M059J (cell line): ENCODE results near the gene DNAJC13. TPM values are rescaled to one million over a fixed set of nuclear protein-coding genes. Genes with fewer than 3 reads are reported as not detected.

ENCODE experiments used
- total RNA-seq: library from RNA; depleted of rRNA; stranded (reverse); fragments of >200 nt; shearing (Covaris generic); gene quantifications from 2 replicates; pipeline ENCODE4 v1.2.3, GENCODE V29; 2014; rRNA removed

The DNAJC13 gene
- total RNA-seq, 1 experiment from 2014 or later = 43.0 TPM

Other genes starting within 250 kb of the DNAJC13 start
- gene ACP3, start 100.1 kb upstream of the DNAJC13 start, total RNA-seq = 0.52 and 1.9 TPM in 2 replicates
- gene ACKR4, start 179.8 kb downstream of the DNAJC13 start, total RNA-seq = 0.20 and 0.44 TPM in 2 replicates
- gene ACAD11, start 242.3 kb downstream of the DNAJC13 start, total RNA-seq = 9.9 and 14.6 TPM in 2 replicates
- 32.2 and 52.2 TPM in 2 replicates for gene UBA5, start 242.8 kb downstream of the DNAJC13 start, total RNA-seq